ENCODE measurements around the gene SOCS6. TPM values are rescaled to one million over a fixed set of nuclear protein-coding genes. Genes with fewer than 3 reads are reported as not detected.

Gene SOCS6
- total and polyA plus RNA-seq, 4 donors = 5.5 to 30.1 (median 8.7) TPM

DNA sequence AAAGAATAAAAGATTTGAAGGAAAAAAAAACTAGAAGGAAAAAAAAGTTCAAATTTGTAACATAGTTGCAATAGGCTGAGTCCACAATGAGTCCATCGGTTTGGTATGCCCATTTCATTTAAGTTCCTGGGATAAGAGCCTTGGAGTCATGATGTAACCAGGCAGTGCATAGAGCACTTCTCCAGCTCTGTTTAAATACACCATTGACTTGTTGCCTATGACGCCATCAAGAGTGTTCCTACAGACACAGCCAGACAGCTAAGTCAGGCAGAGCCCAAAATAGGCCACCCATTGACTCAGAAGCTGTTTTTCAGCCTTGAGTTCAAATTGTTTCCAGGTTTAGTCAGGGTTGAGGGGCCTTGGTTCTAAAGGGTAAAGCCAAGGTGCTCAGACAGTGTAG is 44.9 kb downstream of the SOCS6 start:
- Histone ChIP-seq H3K9me3 (ENCODE audit: control insufficient read depth in 4 of 4, low read length in 3 of 4) (no peaks in the 10 kb centered on the region), H3K27ac (ENCODE audit: low read depth in 1 of 2, low read length in 2 of 2) (peak overlapping the region; percentile 80 to 84), H3K36me3 (ENCODE audit: control insufficient read depth in 4 of 4, insufficient read depth in 3 of 4, low read depth in 1 of 4, low read length in 3 of 4) (no peaks in the 10 kb centered on the region), H3K4me3 (ENCODE audit: low read depth in 1 of 3, low read length in 3 of 3) (no peak overlapping the region), H3K9ac (ENCODE audit: low read depth in 1 of 2, low read length in 2 of 2) (no peak overlapping the region), H3K27me3 (ENCODE audit: control insufficient read depth in 4 of 4, insufficient read depth in 4 of 4, low read length in 3 of 4) (no peaks in the 10 kb centered on the region), H3K4me1 (ENCODE audit: control insufficient read depth in 4 of 4, insufficient read depth in 4 of 4, low read length in 3 of 4) (peaks cover 0 to 24% (median 13%) of the 10 kb centered on the region in 4 donors)
- no peak for DNase-seq (ENCODE audit: low spot score)
- WGBS = 45% methylated on average over 2 of the region's 2 CpGs
- TF ChIP-seq NR2F2 (IDR thresholded peaks at IDR 0.05) = no peak
- TF ChIP-seq HNF4A (conservative IDR thresholded peaks at IDR 0.05) = peak; percentile 54 to 64
- no peak for TF ChIP-seq HNF4G (IDR thresholded peaks at IDR 0.05)
- TF ChIP-seq, protein P1, sequence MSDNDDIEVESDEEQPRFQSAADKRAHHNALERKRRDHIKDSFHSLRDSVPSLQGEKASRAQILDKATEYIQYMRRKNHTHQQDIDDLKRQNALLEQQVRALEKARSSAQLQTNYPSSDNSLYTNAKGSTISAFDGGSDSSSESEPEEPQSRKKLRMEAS (IDR thresholded peaks at IDR 0.05) = peak; percentile 20
- no peak for TF ChIP-seq FOXA1 (IDR thresholded peaks at IDR 0.05)
- TF ChIP-seq FOXA2 (IDR thresholded peaks at IDR 0.05) = peak; percentile 9
- no peak for TF ChIP-seq TAF1 (conservative IDR thresholded peaks at IDR 0.05)
- peak; percentile 28 for TF ChIP-seq YY1 (IDR thresholded peaks at IDR 0.05)
- TF ChIP-seq, protein P2, sequence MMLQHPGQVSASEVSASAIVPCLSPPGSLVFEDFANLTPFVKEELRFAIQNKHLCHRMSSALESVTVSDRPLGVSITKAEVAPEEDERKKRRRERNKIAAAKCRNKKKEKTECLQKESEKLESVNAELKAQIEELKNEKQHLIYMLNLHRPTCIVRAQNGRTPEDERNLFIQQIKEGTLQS (IDR thresholded peaks at IDR 0.05) = peak; percentile 55
- peak; percentile 33 for TF ChIP-seq SP1 (IDR thresholded peaks at IDR 0.05)
- no peak for TF ChIP-seq RAD21 (IDR thresholded peaks at IDR 0.05)
- peak; percentile 20 to 53 for TF ChIP-seq RXRA (IDR thresholded peaks at IDR 0.05)
- peak; percentile 53 to 81 for TF ChIP-seq JUND (IDR thresholded peaks at IDR 0.05)
- TF ChIP-seq, protein P3, sequence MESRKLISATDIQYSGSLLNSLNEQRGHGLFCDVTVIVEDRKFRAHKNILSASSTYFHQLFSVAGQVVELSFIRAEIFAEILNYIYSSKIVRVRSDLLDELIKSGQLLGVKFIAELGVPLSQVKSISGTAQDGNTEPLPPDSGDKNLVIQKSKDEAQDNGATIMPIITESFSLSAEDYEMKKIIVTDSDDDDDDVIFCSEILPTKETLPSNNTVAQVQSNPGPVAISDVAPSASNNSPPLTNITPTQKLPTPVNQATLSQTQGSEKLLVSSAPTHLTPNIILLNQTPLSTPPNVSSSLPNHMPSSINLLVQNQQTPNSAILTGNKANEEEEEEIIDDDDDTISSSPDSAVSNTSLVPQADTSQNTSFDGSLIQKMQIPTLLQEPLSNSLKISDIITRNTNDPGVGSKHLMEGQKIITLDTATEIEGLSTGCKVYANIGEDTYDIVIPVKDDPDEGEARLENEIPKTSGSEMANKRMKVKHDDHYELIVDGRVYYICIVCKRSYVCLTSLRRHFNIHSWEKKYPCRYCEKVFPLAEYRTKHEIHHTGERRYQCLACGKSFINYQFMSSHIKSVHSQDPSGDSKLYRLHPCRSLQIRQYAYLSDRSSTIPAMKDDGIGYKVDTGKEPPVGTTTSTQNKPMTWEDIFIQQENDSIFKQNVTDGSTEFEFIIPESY (IDR thresholded peaks at IDR 0.05) = peak; percentile 27

DNA sequence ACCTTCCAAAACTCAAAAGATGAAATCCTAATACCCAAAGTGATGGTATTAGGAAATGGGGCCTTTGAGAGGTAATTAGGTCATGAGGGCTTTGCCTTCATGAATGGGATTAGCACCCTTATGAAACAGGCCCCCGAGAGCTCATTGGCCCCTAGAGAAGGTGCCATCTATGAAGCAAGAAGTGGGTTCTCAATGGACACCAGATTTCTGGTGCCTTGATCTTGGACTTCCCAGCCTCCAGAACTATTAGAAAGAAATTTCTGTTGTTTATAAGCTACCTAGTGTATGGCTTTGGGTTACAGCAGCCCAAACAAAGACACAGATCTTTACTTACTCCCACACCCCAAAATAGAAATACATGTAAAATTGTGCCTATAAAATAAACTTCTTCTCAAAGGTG is 45.4 kb downstream of the SOCS6 start:
- no peak for DNase-seq (ENCODE audit: low spot score)
- Histone ChIP-seq H3K9me3 (ENCODE audit: control insufficient read depth in 4 of 4, low read length in 3 of 4) (no peaks in the 10 kb centered on the region), H3K4me1 (ENCODE audit: control insufficient read depth in 4 of 4, insufficient read depth in 4 of 4, low read length in 3 of 4) (peaks cover 0 to 24% (median 13%) of the 10 kb centered on the region in 4 donors), H3K4me3 (ENCODE audit: low read depth in 1 of 3, low read length in 3 of 3) (no peak overlapping the region), H3K27me3 (ENCODE audit: control insufficient read depth in 4 of 4, insufficient read depth in 4 of 4, low read length in 3 of 4) (no peaks in the 10 kb centered on the region), H3K27ac (ENCODE audit: low read depth in 1 of 2, low read length in 2 of 2) (peak overlapping the region; percentile 80 to 84), H3K36me3 (ENCODE audit: control insufficient read depth in 4 of 4, insufficient read depth in 3 of 4, low read depth in 1 of 4, low read length in 3 of 4) (peaks cover 0 to 1% (median 0%) of the 10 kb centered on the region in 4 donors), H3K9ac (ENCODE audit: low read depth in 1 of 2, low read length in 2 of 2) (no peak overlapping the region)
- 98% methylated on average over 1 of the region's 1 CpG for WGBS
- TF ChIP-seq JUND (IDR thresholded peaks at IDR 0.05) (no peak), HNF4G (IDR thresholded peaks at IDR 0.05) (no peak), EGR1 (IDR thresholded peaks at IDR 0.05; ENCODE audit: low read depth in 2 of 2) (no peak), HNF4A (conservative IDR thresholded peaks at IDR 0.05) (no peak), SP1 (IDR thresholded peaks at IDR 0.05) (no peak), NR2F2 (IDR thresholded peaks at IDR 0.05) (no peak), GABPA (IDR thresholded peaks at IDR 0.05 in 1 of 2, conservative IDR thresholded peaks at IDR 0.05 in 1 of 2) (no peak), RXRA (IDR thresholded peaks at IDR 0.05) (no peak), FOXA2 (IDR thresholded peaks at IDR 0.05) (no peak), TAF1 (conservative IDR thresholded peaks at IDR 0.05) (no peak)
- TF ChIP-seq, protein P3 (IDR thresholded peaks at IDR 0.05) = no peak
- TF ChIP-seq, protein P4, sequence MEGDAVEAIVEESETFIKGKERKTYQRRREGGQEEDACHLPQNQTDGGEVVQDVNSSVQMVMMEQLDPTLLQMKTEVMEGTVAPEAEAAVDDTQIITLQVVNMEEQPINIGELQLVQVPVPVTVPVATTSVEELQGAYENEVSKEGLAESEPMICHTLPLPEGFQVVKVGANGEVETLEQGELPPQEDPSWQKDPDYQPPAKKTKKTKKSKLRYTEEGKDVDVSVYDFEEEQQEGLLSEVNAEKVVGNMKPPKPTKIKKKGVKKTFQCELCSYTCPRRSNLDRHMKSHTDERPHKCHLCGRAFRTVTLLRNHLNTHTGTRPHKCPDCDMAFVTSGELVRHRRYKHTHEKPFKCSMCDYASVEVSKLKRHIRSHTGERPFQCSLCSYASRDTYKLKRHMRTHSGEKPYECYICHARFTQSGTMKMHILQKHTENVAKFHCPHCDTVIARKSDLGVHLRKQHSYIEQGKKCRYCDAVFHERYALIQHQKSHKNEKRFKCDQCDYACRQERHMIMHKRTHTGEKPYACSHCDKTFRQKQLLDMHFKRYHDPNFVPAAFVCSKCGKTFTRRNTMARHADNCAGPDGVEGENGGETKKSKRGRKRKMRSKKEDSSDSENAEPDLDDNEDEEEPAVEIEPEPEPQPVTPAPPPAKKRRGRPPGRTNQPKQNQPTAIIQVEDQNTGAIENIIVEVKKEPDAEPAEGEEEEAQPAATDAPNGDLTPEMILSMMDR (IDR thresholded peaks at IDR 0.05; ENCODE audit: low read depth, low read length, missing input control) = no peak
- TF ChIP-seq, protein P1 (IDR thresholded peaks at IDR 0.05) = no peak
- TF ChIP-seq, protein P2 (IDR thresholded peaks at IDR 0.05) = no peak

Data from liver (tissue), 9 donors.